Measurements from ENCODE around the gene CTNNA3. TPM values are rescaled to one million over a fixed set of nuclear protein-coding genes. Genes with fewer than 3 reads are reported as not detected.

Gene CTNNA3
- total and polyA plus RNA-seq, 2 donors (not counting 3 experiments of a cell fraction or from before 2014, with no cell fraction given), result not detected

DNA sequence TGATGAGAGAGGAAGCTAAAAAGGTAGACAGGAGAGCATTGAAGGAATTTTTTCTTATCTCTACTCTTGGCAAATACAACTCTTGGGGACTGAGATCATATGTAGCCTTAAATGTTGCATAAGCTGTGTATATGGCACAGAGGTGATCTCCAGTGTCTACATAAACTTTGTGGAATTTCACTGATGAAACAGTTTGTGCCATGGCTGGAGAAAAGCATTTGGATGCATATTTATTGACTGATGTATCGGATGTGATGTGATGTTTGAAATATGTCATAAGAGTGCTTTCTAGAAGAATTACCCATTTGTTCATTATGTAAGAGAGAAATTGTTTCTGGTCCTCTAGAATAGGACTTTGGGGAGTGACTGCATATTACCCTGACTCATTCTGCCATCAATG, 1015.1 kb downstream of the CTNNA3 start:
- Histone ChIP-seq H3K4me3 (replicated peaks in 1 of 3; ENCODE audit: insufficient read depth in 1 of 3, low read depth in 1 of 3, low read length in 3 of 3) (no peak overlapping the region), H3K79me2 (ENCODE audit: control insufficient read depth, insufficient read depth, low read length) (no peaks in the 10 kb centered on the region), H3K36me3 (ENCODE audit: control insufficient read depth in 2 of 2, extremely low read depth in 1 of 2, insufficient read depth in 2 of 2, low read length in 2 of 2) (no peaks in the 10 kb centered on the region), H2AFZ (ENCODE audit: low read depth, low read length) (no peak overlapping the region), H3K9me3 (replicated peaks; ENCODE audit: control insufficient read depth, insufficient read depth, low read length) (peaks cover 2% of the 10 kb centered on the region), H4K20me1 (replicated peaks; ENCODE audit: control insufficient read depth, extremely low read depth, insufficient read depth, low read length) (no peaks in the 10 kb centered on the region), H3K4me2 (ENCODE audit: insufficient read depth, low read length) (no peak overlapping the region), H3K27ac (ENCODE audit: insufficient read depth, low read depth, low read length) (no peak overlapping the region), H3K4me1 (ENCODE audit: control insufficient read depth, extremely low read depth, insufficient read depth, low read length) (no peaks in the 10 kb centered on the region), H3K9ac (replicated peaks; ENCODE audit: extremely low read depth, insufficient read depth, low read length) (no peak overlapping the region), H3K9me1 (replicated peaks; ENCODE audit: control insufficient read depth, extremely low read depth, insufficient read depth, low read length) (no peaks in the 10 kb centered on the region), H3K27me3 (ENCODE audit: control insufficient read depth in 2 of 2, insufficient read depth in 2 of 2, low read length in 2 of 2) (no peaks in the 10 kb centered on the region)
- BruUV-seq (replicated peaks), result no TSS peak
- no peak for FAIRE-seq
- DNase-seq (ENCODE audit: low read depth, low spot score), result no peak
- dilution Hi-C loops (cut with MboI; ENCODE audit: extremely low pct_ligation_motif_present, low sequenced_read_pairs), result no loop called here
- ChIA-PET CTCF (no interaction called here), POLR2A (no interaction called here)
- intact Hi-C loops (cut with micrococcal nuclease), result no loop called here
- no peak for TF ChIP-seq JUN (IDR thresholded peaks at IDR 0.05; ENCODE audit: borderline replicate concordance, insufficient read depth, insufficient read length, low read depth)
- TF ChIP-seq, protein P1, sequence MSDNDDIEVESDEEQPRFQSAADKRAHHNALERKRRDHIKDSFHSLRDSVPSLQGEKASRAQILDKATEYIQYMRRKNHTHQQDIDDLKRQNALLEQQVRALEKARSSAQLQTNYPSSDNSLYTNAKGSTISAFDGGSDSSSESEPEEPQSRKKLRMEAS (IDR thresholded peaks at IDR 0.05; ENCODE audit: insufficient read depth, insufficient read length), result no peak
- no peak for TF ChIP-seq GATA2 (IDR thresholded peaks at IDR 0.05; ENCODE audit: insufficient read depth, insufficient read length, low read depth, low read length)
- no peak for TF ChIP-seq MYC (IDR thresholded peaks at IDR 0.05; ENCODE audit: low read depth, low read length)
- TF ChIP-seq POLR2A (IDR thresholded peaks at IDR 0.05; ENCODE audit: low read depth, low read length), result no peak
- TF ChIP-seq FOS (IDR thresholded peaks at IDR 0.05; ENCODE audit: borderline replicate concordance, insufficient read depth, low read length), result no peak
- TF ChIP-seq, protein P2, sequence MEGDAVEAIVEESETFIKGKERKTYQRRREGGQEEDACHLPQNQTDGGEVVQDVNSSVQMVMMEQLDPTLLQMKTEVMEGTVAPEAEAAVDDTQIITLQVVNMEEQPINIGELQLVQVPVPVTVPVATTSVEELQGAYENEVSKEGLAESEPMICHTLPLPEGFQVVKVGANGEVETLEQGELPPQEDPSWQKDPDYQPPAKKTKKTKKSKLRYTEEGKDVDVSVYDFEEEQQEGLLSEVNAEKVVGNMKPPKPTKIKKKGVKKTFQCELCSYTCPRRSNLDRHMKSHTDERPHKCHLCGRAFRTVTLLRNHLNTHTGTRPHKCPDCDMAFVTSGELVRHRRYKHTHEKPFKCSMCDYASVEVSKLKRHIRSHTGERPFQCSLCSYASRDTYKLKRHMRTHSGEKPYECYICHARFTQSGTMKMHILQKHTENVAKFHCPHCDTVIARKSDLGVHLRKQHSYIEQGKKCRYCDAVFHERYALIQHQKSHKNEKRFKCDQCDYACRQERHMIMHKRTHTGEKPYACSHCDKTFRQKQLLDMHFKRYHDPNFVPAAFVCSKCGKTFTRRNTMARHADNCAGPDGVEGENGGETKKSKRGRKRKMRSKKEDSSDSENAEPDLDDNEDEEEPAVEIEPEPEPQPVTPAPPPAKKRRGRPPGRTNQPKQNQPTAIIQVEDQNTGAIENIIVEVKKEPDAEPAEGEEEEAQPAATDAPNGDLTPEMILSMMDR (IDR thresholded peaks at IDR 0.05; ENCODE audit: extremely low read depth in 1 of 2, insufficient read depth in 1 of 2, low read depth in 1 of 2, low read length in 2 of 2), result no peak
- TF ChIP-seq EZH2 (IDR thresholded peaks at IDR 0.05; ENCODE audit: borderline replicate concordance, low read depth, low read length, severe bottlenecking), result no peak
